Gastrocnemius medialis (tissue), 4 donors: Measurements from ENCODE around the gene CEP55.

ENCODE experiments used
- CTCF ChIP-seq, 5 experiments: fragments of 450-650 bp in 3 of 5; fragments of 200-600 bp in 2 of 5; sonication (generic) in 2 of 5; IDR thresholded peaks in 4 of 5; conservative IDR thresholded peaks in 1 of 5; 1 replicate in 4 of 5; 2 replicates in 1 of 5; pipeline ENCODE4 v1.5.1; 2016 to 2019; ENCODE audit warnings: antibody characterized with exemption in 5 of 5, mild to moderate bottlenecking in 3 of 5, moderate library complexity in 3 of 5
- POLR2A ChIP-seq, 2 donors: fragments of 450-650 bp; IDR thresholded peaks; one replicate each; pipeline ENCODE4 v1.6.1; 2017; ENCODE audit warnings: antibody characterized with exemption in 2 of 2, mild to moderate bottlenecking in 2 of 2, moderate library complexity in 2 of 2

GRCh38 chr10:93451244-93451947, 45.0 kb upstream of the CEP55 start:
- TF ChIP-seq CTCF (IDR thresholded peaks at IDR 0.05 in 4 of 5, conservative IDR thresholded peaks at IDR 0.05 in 1 of 5) (no peak), POLR2A (IDR thresholded peaks at IDR 0.05) (no peak)
